Thyroid gland (tissue), 4 donors: ENCODE measurements around the gene OTOP3.

ENCODE experiments used
- CTCF ChIP-seq, 6 experiments: fragments of 200-600 bp in 3 of 6; fragments of 450-650 bp in 3 of 6; sonication (generic) in 3 of 6; IDR thresholded peaks; one replicate each; pipeline ENCODE4 v1.5.1; 2016 to 2019; ENCODE audit warnings: antibody characterized with exemption in 6 of 6, mild to moderate bottlenecking in 2 of 6, inconsistent platforms in 1 of 6, moderate library complexity in 1 of 6
- POLR2A ChIP-seq, 2 donors: fragments of 450-650 bp; IDR thresholded peaks; one replicate each; pipeline ENCODE4 v1.6.1; 2017; ENCODE audit warnings: antibody characterized with exemption in 2 of 2, mild to moderate bottlenecking in 2 of 2, moderate library complexity in 1 of 2

- TF ChIP-seq POLR2A (IDR thresholded peaks at IDR 0.05) (no peak), CTCF (IDR thresholded peaks at IDR 0.05) (peak; percentile 21 to 85 (median 52))
Observed at GRCh38 chr17:74923538-74924249, 12.0 kb upstream of the OTOP3 start.
